Mesendoderm (in vitro differentiated cells): ENCODE results near the gene MYO16.
A peak's percentile ranks its signal among the peaks of the same experiment; 100 is the strongest.

Source experiments
- DNase-seq: peaks from one replicate; pipeline ENCODE4 v3.0.0; 2013
- H2AK5ac ChIP-seq: 2 replicates; pipeline ENCODE4 v1.6.1; 2013; ENCODE audit warnings: low read length, inconsistent platforms
- H2BK120ac ChIP-seq: 2 replicates; pipeline ENCODE4 v1.6.1; 2013; ENCODE audit warnings: low read depth, mild to moderate bottlenecking, low read length, moderate library complexity, mixed read lengths
- H2BK15ac ChIP-seq: replicated peaks from 2 replicates; pipeline ENCODE4 v1.6.1; 2013; ENCODE audit warnings: low read depth, mild to moderate bottlenecking, moderate library complexity
- H2BK5ac ChIP-seq: 2 replicates; pipeline ENCODE4 v1.6.1; 2013; ENCODE audit warnings: low read length, inconsistent platforms
- H3K18ac ChIP-seq: 2 replicates; pipeline ENCODE4 v1.6.1; 2013; ENCODE audit warnings: mild to moderate bottlenecking, low read length, mixed read lengths
- H3K23ac ChIP-seq: one replicate; pipeline ENCODE4 v1.6.1; 2013; ENCODE audit warnings: low read length
- H3K27ac ChIP-seq: 2 replicates; pipeline ENCODE4 v1.5.1; 2013; ENCODE audit warnings: low read depth, mild to moderate bottlenecking, inconsistent platforms, low read length, moderate library complexity
- H3K27me3 ChIP-seq: 2 replicates; pipeline ENCODE4 v1.6.1; 2013; ENCODE audit warnings: low read length, control low read depth, mild to moderate bottlenecking, inconsistent platforms; ENCODE audit not compliant: insufficient read depth, poor library complexity
- H3K36me3 ChIP-seq: 2 replicates; pipeline ENCODE4 v1.6.1; 2013; ENCODE audit warnings: low read length, inconsistent platforms; ENCODE audit not compliant: control insufficient read depth, insufficient read depth
- H3K4ac ChIP-seq: one replicate; pipeline ENCODE4 v1.6.1; 2013; ENCODE audit warnings: low read depth, mild to moderate bottlenecking, low read length, moderate library complexity
- H3K4me1 ChIP-seq: 2 replicates; pipeline ENCODE4 v1.6.1; 2013; ENCODE audit warnings: low read depth, low read length, inconsistent platforms; ENCODE audit not compliant: control insufficient read depth
- H3K4me2 ChIP-seq: 2 replicates; pipeline ENCODE4 v1.6.1; 2013; ENCODE audit warnings: low read length
- H3K4me3 ChIP-seq: 2 replicates; pipeline ENCODE4 v1.5.1; 2013; ENCODE audit warnings: mild to moderate bottlenecking, low read length
- H3K56ac ChIP-seq: one replicate; pipeline ENCODE4 v1.6.1; 2013; ENCODE audit warnings: low read length
- H3K79me1 ChIP-seq: 2 replicates; pipeline ENCODE4 v1.6.1; 2013; ENCODE audit warnings: low read length, inconsistent platforms
- H3K79me2 ChIP-seq: 2 replicates; pipeline ENCODE4 v1.6.1; 2013; ENCODE audit warnings: mild to moderate bottlenecking, low read length; ENCODE audit not compliant: control insufficient read depth, insufficient read depth
- H3K9ac ChIP-seq: 2 replicates; pipeline ENCODE4 v1.6.1; 2013; ENCODE audit warnings: low read length, inconsistent platforms
- H4K5ac ChIP-seq: one replicate; pipeline ENCODE4 v1.6.1; 2013; ENCODE audit warnings: low read length
- H4K8ac ChIP-seq: one replicate; pipeline ENCODE4 v1.6.1; 2013; ENCODE audit warnings: low read depth, mild to moderate bottlenecking, control low read depth, low read length, moderate library complexity
- WGBS: extraction: QIAGEN DNeasy Blood & Tissue Kit; methylation state at CpG from one replicate; pipeline ENCODE4 v1.1.7; 2013; ENCODE audit warnings: low lambda C conversion rate, missing lambda C conversion rate; ENCODE audit not compliant: insufficient coverage; ENCODE audit errors: extremely low coverage; 5-methylcytosine and 5-hydroxymethylcytosine counted together

Gene MYO16

DNA sequence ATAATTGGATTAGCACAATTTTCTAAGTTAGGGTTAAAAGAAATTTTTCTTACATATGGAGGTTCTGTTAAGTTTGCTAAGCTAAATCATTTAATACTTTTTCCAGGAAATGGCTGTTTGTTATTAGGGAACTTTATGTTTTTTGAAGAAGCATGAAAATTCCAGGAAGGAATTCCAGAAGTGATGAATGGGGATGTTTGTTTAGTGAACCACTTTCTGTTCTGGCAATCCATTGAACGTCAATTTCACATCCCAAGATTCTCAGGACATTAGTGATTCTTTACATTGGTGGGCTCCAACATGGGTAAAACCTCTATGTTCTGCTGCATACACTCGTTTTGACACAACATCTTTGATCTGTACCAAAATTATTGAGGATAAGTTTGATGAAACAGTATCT lies 622.5 kb downstream of the MYO16 start:
- no CpG with 5 or more reads among the region's 2 CpGs for WGBS
- no peak overlapping the region for H2AK5ac ChIP-seq
- H3K56ac ChIP-seq, result no peak overlapping the region
- no peaks in the 10 kb centered on the region for H3K79me2 ChIP-seq
- H4K5ac ChIP-seq, result no peak overlapping the region
- H2BK120ac ChIP-seq, result no peak overlapping the region
- H3K36me3 ChIP-seq, result no peaks in the 10 kb centered on the region
- H3K27ac ChIP-seq, result no peak overlapping the region
- H4K8ac ChIP-seq, result no peak overlapping the region
- H3K23ac ChIP-seq, result no peak overlapping the region
- no peak overlapping the region for H3K4me3 ChIP-seq
- no peak overlapping the region for H3K4me2 ChIP-seq
- no peak overlapping the region for H3K18ac ChIP-seq
- H3K27me3 ChIP-seq, result no peaks in the 10 kb centered on the region
- no peak overlapping the region for H3K4ac ChIP-seq
- no peak overlapping the region for H2BK15ac ChIP-seq
- H3K79me1 ChIP-seq, result no peaks in the 10 kb centered on the region
- H3K9ac ChIP-seq, result no peak overlapping the region
- DNase-seq, result no peak
- no peak overlapping the region for H2BK5ac ChIP-seq
- H3K4me1 ChIP-seq, result no peaks in the 10 kb centered on the region

DNA sequence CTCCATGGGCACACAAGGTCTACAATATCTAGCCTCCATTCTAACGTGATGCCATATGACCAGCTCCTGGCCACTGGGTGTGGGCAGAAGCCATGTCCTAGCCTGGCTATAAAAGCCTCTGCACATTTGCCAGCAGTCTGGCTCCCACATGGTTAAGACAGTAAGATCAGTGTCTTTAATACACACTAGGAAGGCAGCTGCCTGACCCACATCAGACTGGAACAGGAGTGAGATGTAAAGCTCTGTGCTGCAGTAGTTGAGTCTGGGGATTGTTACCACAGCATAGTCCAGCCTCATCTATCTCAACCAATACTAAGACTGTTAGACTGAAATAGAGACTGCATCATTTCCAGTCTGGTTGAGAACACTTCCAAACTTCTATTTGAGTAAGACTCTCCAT lies 623.9 kb downstream of the MYO16 start:
- Histone ChIP-seq H2BK15ac (no peak overlapping the region), H3K23ac (no peak overlapping the region), H3K4me3 (no peak overlapping the region)

DNA sequence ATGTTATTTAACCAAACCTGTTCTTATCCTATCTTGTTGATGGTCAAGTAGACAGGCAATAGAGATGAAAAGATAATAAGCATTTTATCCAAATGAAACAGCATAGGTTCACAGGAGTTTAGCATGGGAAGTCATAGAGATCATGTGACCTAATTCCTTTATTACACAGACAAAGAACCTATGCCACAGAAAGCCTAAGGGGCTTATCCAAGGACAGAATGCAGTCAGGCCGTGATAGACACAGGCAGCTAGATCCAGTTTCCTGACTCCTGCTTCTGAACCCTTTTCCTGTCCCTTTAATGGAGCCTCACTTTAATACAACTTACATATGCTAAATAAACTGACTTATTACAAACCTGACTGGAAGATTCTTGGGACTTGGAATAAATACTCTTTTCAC lies 624.9 kb downstream of the MYO16 start:
- Histone ChIP-seq H3K18ac (no peak overlapping the region), H3K79me1 (no peaks in the 10 kb centered on the region), H3K79me2 (no peaks in the 10 kb centered on the region), H2BK5ac (no peak overlapping the region), H3K27ac (no peak overlapping the region), H3K36me3 (no peaks in the 10 kb centered on the region), H4K5ac (no peak overlapping the region), H4K8ac (no peak overlapping the region), H3K4me2 (no peak overlapping the region), H3K23ac (no peak overlapping the region), H3K4me1 (no peaks in the 10 kb centered on the region), H3K27me3 (no peaks in the 10 kb centered on the region), H2BK120ac (peak overlapping the region; percentile 61), H2BK15ac (no peak overlapping the region), H3K4me3 (no peak overlapping the region), H3K4ac (no peak overlapping the region), H3K56ac (no peak overlapping the region), H3K9ac (no peak overlapping the region), H2AK5ac (no peak overlapping the region)
- no CpG with 5 or more reads among the region's 1 CpG for WGBS
- DNase-seq, result no peak

More for the DNA sequence above, 623.9 kb downstream of the MYO16 start:
- Histone ChIP-seq H4K5ac (no peak overlapping the region), H3K9ac (no peak overlapping the region), H3K79me1 (no peaks in the 10 kb centered on the region), H3K36me3 (no peaks in the 10 kb centered on the region), H3K79me2 (no peaks in the 10 kb centered on the region), H3K27ac (no peak overlapping the region), H3K27me3 (no peaks in the 10 kb centered on the region), H4K8ac (no peak overlapping the region), H2BK5ac (no peak overlapping the region), H3K4ac (peak overlapping the region; percentile 31), H3K4me2 (no peak overlapping the region), H3K56ac (no peak overlapping the region), H3K4me1 (no peaks in the 10 kb centered on the region), H3K18ac (no peak overlapping the region), H2BK120ac (no peak overlapping the region), H2AK5ac (peak overlapping the region; percentile 29)
- no CpG with 5 or more reads among the region's 1 CpG for WGBS
- DNase-seq, result no peak

DNA sequence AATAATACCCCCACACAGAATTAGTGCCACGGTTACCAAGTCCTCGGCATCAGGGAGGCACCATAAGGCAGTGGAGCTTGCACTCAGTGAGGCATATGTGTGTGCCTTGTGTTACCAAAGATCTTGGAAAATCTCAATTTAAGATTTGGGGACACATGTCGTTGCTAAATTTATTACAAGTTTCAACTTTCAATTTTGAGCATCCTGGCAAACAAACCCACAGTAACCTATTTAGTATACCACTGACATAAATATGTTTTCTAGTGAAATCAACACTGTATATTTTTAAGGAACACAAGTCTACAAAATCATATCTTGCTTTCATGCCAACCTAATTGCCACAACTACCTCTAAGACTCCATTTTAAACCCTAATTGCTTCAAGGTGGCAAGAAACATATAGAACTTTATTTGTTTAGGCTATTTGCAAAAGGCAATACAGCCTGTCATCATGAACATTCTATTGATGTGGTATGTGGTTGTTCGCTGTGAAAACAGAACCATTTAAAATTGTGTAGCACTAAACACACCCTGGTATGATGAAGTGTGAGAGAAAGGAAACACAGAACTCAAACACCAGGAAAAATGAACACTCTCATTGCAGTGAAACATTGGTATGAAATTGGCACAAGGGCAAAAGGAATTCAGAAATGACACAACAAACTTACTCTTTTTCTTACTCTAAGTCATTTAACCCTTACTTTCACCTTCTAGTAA lies 625.9 kb downstream of the MYO16 start:
- Histone ChIP-seq H3K79me2 (no peaks in the 10 kb centered on the region), H3K18ac (no peak overlapping the region), H2BK120ac (no peak overlapping the region), H3K4me1 (no peaks in the 10 kb centered on the region), H2BK5ac (no peak overlapping the region), H4K5ac (no peak overlapping the region), H3K36me3 (no peaks in the 10 kb centered on the region), H3K4me3 (no peak overlapping the region), H2AK5ac (no peak overlapping the region), H3K23ac (no peak overlapping the region), H4K8ac (no peak overlapping the region), H3K27ac (no peak overlapping the region), H3K27me3 (no peaks in the 10 kb centered on the region), H3K4ac (no peak overlapping the region), H2BK15ac (no peak overlapping the region), H3K79me1 (no peaks in the 10 kb centered on the region), H3K56ac (no peak overlapping the region), H3K9ac (no peak overlapping the region), H3K4me2 (no peak overlapping the region)
- no peak for DNase-seq
- no CpG with 5 or more reads among the region's 4 CpGs for WGBS

DNA sequence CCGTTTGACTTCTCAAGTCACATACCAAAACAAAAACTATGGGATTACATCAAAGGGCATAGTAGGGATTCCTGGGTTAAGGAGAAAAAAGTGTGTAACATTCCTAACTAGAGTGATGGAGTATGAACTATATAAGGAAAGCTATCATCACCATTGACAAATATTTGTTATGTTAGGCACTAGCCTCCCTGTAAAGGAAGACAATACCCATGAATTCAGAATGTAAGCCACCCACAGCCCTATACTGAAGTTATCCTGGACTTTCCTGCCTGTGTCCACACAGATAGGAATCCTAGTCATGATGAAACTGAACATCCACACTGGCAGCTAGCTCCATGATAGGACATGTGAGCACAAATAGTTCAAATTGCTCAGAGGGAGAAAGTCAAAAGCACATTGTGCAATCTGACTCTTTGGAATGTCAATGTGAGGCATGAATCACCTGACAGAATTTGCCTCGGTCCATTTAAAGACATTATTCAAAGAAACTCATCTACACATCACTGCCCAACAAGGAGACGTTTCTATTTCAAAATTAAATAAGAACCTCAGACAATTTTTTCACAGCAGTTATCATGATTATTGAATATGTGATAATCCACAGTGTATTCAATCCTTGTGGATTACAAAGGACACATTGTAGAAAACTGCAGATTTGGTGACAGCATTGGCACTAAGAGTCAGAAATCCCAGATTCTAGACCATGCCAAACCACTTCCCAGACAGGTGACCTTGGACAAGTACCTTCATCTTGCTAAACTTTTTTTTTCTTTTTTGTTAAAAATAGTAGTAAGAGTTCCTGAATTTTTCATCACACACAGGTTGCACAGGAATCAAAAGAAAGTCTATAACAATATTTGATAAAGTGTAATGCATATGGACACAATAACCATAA lies 627.7 kb downstream of the MYO16 start:
- Histone ChIP-seq H2BK120ac (no peak overlapping the region), H3K56ac (peak overlapping the region; percentile 17), H3K4me1 (no peaks in the 10 kb centered on the region), H2AK5ac (no peak overlapping the region), H3K18ac (no peak overlapping the region), H3K79me1 (no peaks in the 10 kb centered on the region), H3K27me3 (no peaks in the 10 kb centered on the region), H3K36me3 (no peaks in the 10 kb centered on the region), H3K4ac (no peak overlapping the region), H3K4me3 (no peak overlapping the region), H3K23ac (no peak overlapping the region), H4K5ac (no peak overlapping the region), H3K27ac (no peak overlapping the region), H3K9ac (no peak overlapping the region), H3K79me2 (no peaks in the 10 kb centered on the region), H2BK5ac (no peak overlapping the region), H2BK15ac (peak overlapping the region; percentile 36), H4K8ac (no peak overlapping the region), H3K4me2 (no peak overlapping the region)
- peak; percentile 87 for DNase-seq
- no CpG with 5 or more reads among the region's 3 CpGs for WGBS
